ENCODE results near the gene CSTF2.

The CSTF2 gene

DNA sequence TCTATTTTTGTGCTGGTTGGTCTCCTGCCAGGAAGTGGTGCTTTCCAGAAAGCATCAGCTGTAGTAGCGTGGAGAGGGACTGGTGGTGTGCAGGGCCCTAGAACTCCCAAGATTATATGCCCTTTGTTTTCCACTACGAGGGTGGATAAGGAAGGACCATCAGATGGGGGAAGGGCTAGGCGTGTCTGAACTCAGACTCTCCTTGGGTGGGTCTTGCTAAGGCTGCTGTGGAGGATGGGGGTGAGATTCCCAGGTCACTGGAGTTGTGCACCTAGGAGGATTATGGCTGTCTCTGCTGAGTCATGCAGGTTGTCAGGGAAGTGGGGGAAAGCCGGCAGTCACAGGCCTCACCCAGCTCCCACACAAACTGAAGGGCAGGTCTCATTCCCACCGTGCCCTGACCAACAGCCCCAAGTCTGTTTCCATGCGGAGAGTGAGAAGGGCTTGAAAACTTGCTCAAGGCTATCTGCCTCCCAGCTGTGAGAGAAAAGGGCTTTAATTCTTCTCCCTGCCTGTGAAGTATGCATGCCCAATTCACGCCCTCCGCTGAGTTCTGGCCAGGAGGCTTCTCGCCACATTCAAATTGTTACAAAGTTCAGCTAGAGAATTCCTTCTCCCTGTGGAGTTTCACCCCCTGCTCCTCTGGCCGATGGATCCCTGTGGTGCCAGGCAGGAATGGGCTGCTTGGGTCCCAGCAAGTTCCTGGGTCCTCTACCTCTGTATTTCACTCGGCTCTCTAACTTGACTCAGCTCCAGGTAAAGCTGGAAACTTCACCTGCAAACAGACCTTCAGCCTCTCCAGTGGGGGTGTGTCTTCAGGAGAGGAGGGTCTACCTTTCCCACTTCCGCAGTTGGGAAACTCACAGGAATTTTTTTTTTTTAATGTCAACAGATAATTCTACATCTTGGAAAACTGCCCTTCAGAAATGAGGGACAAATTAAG is 7.7 kb upstream of the CSTF2 start:
- DNase-seq (ENCODE audit: extremely low spot score), result no peak
- ChIA-PET CTCF (no interaction called here), POLR2A (no interaction called here)
- TF ChIP-seq, protein P1, sequence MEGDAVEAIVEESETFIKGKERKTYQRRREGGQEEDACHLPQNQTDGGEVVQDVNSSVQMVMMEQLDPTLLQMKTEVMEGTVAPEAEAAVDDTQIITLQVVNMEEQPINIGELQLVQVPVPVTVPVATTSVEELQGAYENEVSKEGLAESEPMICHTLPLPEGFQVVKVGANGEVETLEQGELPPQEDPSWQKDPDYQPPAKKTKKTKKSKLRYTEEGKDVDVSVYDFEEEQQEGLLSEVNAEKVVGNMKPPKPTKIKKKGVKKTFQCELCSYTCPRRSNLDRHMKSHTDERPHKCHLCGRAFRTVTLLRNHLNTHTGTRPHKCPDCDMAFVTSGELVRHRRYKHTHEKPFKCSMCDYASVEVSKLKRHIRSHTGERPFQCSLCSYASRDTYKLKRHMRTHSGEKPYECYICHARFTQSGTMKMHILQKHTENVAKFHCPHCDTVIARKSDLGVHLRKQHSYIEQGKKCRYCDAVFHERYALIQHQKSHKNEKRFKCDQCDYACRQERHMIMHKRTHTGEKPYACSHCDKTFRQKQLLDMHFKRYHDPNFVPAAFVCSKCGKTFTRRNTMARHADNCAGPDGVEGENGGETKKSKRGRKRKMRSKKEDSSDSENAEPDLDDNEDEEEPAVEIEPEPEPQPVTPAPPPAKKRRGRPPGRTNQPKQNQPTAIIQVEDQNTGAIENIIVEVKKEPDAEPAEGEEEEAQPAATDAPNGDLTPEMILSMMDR (IDR thresholded peaks at IDR 0.05; ENCODE audit: control extremely low read depth, extremely low read depth, low read depth, missing control alignments), result no peak

DNA sequence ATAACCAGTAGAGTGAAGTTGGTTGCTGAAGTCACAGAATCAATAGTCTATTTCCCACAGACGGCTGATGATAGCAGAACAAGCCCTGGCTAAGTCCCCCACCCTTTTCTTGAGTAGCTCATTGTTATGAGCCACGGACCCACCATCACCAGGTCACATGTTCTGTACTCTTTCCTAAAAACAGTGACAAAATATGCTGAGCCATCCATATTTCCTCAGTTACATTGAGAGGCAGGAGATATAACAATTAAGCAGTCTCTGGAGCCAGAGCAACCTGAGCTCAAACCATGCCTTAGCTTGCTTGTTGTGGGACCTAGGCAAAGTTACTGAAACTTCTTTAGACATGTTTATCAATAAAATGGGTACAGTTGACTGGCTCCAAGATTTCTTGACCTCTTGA is 2.9 kb upstream of the CSTF2 start:
- TF ChIP-seq, protein P1 (IDR thresholded peaks at IDR 0.05; ENCODE audit: control extremely low read depth, extremely low read depth, low read depth, missing control alignments), result no peak
- ChIA-PET POLR2A (no interaction called here), CTCF (no interaction called here)
- DNase-seq (ENCODE audit: extremely low spot score), result no peak

DNA sequence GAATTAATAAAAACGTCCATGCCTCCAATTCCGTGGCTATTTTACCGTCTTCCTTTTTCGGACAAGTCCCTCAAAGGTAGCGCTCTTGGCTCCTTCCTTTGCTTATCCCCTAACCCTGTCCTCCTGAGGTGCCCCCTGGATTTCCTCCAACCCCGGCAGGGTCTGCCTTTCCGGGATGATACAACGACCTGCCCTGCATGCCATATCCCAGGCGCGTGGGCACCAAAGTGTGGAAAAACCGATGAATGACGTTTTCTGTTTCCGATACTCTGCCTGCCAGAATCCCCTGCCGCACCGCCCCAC is 706 bp upstream of the CSTF2 start:
- ChIA-PET POLR2A (no interaction called here), CTCF (no interaction called here)
- DNase-seq (ENCODE audit: extremely low spot score), result no peak
- TF ChIP-seq, protein P1 (IDR thresholded peaks at IDR 0.05; ENCODE audit: control extremely low read depth, extremely low read depth, low read depth, missing control alignments), result no peak

DNA sequence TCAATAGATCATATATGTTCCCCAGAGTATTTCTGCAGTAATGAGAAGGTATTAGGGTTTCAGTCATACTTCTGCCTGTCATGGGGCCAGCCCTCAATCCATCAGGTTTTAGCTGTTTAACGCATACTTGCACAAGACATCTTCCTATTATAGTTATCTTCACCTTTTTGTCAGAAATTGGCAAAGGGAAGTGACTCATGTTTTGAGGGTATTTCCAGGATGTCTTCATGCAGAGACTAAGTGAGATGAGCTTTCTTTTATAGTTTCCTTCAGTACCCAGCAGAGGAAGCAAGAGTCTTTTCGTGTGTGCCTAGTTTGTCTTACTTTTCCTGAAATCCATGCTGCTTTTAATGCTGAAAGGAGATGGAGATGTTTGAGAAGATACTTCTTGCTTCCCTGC is 9.5 kb downstream of the CSTF2 start:
- peak; percentile 19 for DNase-seq (ENCODE audit: extremely low spot score)
- ChIA-PET CTCF (no interaction called here), POLR2A (no interaction called here)
- TF ChIP-seq, protein P1 (IDR thresholded peaks at IDR 0.05; ENCODE audit: control extremely low read depth, extremely low read depth, low read depth, missing control alignments), result no peak

DNA sequence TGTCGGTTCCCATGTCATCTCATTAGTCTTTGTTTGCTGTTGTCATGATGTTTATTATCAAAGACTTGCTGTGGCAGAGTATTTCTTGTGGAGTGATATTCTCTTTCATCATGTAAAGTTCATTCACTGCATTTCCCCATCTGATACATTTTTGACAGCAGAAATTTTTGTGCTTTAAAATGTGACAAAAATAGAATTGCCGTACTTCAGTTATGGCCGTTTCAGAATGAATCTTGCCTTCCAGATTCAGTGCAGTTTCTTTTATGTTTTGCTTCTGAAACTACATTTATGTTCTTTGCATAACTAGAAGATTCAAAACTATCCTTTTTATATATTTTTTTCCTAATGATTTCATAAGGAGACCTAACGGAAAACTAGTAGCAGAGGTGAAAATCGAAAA is 10.0 kb downstream of the CSTF2 start:
- POLR2A ChIA-PET, result no interaction called here
- CTCF ChIA-PET, result no interaction called here
- TF ChIP-seq, protein P1 (IDR thresholded peaks at IDR 0.05; ENCODE audit: control extremely low read depth, extremely low read depth, low read depth, missing control alignments), result no peak
- no peak for DNase-seq (ENCODE audit: extremely low spot score)

DNA sequence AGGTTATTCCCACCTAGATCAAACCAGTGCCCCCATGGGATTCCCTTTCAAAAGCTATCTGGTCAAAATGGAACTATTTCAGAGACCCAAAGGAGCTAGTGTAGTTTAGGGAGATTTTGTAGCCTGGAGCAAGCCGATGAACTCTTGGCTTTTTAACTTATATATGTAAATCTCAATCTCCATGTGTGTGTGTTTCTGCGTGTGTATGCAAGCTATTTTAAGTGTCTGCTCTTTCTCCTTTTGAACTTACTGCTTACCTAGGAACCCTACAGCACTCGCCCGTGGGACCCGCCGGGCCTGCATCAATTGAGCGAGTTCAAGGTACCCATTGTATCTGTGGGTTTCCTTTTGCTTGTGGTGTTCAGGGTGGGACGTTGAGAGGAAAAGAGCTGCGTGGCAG is 10.4 kb downstream of the CSTF2 start:
- ChIA-PET CTCF (no interaction called here), POLR2A (interaction anchor here (0.5 kb wide), 1 partner anchor 93 kb away, joined by 3 read pairs; no protein-coding TSS in a partner anchor)
- TF ChIP-seq, protein P1 (IDR thresholded peaks at IDR 0.05; ENCODE audit: control extremely low read depth, extremely low read depth, low read depth, missing control alignments), result no peak
- DNase-seq (ENCODE audit: extremely low spot score), result no peak

Data from GM10248 (cell line).